Islet of Langerhans (tissue), 1 donor: ENCODE measurements around the gene CACNA1D.

Source experiments
- FAIRE-seq: peaks from one replicate; lab custom pipeline; 2011; peaks lifted over from hg19 to GRCh38; lab: Jason Lieb, UNC

Gene CACNA1D

DNA sequence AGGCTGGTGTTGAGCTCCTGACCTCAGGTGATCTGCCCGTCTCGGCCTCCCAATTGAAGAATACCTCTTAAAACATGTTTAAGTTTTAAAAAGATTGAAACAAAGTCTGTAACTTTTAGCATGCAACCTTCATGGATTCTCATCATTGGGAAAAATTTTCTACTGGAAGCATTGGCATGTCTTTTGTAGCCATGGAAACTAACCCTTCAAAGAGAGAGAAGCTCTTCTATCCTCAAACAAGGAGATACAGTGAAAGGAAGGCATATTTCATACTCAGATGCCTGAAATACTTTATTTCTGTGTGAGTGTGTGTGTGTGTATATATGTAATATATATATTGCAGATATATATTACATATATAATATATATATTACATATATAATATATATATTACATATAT, 196.9 kb downstream of the CACNA1D start:
- FAIRE-seq: no peak

DNA sequence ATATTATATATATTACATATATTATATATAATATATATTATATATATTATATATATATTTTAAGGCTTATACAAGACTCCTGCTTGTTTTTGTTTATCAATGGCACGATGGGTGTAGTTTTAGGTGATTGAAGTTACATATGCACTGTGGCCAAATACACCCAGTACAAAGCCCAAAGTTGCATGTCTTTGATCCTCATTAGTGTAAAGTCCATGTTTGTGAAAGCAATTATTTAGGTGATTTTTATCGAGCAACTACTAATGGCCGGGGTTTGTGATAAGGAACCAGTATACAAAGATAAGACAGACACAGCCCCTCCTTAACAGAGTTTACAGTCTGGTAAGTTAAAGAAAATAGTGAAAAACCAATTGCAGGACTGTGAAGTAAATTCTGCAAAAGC, 197.5 kb downstream of the CACNA1D start:
- FAIRE-seq: no peak

DNA sequence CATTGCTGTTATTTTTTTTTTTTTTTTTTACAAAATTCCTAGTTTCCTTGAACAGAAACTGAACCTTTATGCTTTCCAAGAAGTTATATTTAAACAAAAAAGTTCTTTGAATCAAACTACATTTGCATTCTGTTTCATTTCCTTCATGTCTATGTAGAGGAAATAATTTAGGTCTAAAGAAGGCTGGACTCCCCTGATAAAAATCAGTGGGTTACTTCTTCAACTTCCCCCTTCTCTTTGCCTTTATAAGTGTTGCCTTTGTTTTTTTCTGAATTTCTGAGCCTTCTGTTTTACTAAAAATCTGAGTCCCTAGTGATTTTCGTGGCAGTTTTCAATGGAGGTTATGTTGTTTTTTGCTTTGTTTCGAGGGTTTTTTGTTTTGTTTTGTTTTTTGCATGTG, 199.0 kb downstream of the CACNA1D start:
- FAIRE-seq: no peak

DNA sequence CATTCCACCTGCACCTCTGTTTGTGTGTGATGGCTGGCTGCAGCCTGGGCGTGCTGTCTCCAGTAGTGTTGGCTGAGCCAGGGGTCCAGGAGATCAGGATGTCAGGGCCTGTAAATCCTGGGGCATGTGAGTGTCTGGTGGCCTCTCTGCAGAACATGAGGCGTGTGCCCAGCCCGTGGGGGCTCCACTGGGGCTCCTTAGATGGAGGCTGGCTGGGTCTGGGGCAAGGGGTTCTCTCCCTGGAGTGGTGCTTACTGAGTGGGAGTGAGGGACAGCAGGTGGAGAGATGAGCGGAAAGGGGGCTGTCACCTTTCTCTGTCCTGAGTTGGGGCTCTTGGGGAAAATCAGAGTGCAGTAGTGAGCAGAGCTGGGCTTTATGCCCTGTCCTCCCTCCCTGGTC, 199.6 kb downstream of the CACNA1D start:
- no peak for FAIRE-seq

DNA sequence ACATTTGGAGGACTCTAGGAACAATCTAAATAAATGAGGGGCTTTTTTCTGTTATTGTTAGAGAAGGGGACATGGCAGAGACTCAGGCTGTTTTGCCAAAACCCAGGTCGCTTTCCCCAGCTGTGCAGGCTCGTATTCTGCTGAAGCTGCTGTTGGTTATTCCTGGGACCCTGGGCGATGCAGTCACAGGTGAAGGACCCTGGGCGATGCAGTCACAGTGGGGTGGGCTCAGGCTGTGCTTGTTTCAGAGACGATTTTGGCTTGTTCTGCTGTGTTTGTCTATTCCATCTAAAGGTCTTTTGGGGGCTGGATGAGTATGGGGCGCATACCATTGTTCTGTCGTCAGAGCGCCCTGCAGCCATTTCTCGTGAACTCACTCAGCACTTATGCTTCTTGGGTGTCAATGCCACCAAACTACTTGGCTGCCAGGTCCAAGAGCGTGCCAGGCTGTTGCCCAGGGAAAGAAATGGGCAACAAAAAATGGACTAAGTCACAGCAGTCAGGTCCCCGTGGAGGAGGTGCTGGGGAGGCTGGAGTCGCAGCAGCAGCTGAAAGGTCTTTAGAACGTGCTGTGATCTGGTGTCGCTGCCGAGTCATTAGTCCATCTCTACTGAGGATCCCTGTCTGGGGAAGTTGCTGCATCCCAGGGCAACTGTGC, 200.4 kb downstream of the CACNA1D start:
- no peak for FAIRE-seq

DNA sequence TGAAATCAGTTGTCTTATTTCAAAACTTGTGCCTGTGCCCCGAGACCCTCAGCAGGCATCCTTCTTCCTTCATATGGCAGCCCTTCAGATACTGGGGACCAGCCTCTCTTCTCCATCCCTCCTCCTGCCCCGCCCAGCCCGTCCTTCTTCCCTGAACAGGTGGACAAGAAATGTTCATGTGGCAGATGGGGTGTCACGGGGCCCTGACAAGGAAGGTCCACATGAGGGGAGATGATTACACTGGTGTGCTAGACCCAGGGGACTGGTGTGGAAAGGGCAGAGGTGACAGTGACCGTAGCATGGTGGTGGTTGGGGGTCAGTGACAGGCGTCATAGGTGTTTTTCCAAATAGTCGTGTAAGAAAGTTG, 200.9 kb downstream of the CACNA1D start:
- FAIRE-seq: no peak

DNA sequence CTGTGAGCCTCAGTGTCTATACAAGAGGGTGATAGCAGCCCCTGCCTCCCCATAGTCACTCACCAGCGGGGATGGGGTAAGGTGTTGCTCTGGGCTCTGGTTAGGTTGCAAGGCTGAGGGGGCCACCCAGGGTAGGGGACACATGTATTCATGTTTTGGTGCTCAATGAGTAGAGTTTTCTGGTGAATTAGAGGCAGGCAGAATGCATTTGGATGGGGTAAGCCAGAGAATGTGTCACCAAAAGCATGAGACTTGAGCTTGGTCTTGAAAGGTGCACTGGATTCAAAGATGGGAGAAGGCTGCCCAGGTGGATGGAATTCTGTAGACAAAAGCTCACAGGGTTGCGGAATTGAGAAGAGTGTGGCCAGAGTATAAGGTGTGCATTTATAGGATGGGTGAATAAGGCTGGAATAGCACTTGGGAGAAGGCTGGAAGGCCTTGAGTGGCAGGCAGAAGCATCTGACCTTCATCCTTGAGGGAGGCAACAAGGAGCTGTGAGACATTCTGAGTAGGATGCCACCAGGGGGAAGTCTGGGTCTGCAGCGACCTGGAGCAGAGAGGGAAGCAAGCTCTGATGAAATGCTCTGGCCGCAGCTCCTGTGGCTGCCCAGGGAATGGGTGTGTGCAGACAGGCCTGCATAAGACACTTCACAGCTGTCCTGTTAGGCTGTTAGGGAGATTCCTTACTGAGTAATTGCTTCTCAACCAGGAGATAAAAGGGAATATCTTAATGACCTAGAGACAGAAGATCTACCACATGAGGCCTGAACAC, 202.2 kb downstream of the CACNA1D start:
- FAIRE-seq: no peak

DNA sequence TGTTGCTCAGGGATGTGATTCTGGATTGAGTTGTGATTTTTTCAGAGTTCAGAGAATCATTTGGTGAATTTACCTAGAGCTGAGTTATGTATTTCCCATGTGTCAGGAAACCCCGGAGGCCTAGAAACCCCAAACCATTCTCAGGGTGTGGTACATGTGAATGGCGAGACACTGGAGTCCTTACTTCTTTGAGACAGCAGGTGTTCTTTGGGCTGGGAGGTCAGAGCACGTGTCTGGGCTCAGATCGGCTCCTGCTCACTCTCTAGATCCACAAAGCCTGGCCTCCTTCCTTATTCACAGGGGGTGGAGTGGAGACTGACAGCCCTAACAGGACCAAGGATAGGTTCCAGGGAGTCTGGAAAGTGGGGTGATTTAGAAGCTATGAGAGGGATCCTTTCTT, 206.0 kb downstream of the CACNA1D start:
- no peak for FAIRE-seq

DNA sequence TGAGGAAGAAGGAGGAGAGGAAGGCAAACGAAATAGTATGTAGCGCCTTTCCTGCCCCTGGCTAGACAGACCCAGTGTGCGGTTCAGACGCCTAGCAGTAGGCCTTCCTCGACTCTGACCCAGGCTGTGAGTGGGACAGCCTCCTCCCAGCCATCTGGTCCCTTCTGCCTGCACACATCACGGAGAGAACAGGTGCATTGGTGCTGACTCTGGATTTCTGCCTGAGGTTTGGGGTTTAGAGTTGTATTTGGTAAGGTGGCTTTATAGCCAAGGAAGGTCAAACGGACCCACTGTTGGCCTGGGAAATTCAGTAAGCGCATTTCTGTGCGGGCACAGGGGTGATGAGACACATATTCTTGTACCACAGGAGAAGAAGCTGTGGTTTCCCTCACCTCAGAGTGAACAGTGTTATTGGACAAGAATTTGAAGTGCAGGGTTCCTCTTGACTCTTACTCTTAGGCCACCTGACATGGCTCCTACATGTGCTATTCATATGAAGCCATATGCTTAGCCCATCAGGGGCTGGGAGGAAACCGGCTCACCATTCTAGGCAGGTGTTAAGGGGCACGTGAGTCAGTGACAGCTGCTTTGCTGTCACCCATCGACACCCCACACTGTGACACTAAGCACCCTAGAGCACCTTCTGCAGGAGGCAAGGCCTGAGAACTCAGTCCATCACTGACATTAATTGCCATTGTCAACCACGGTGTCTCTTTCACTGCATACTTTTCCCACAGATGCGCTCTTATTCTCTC, 208.5 kb downstream of the CACNA1D start:
- no peak for FAIRE-seq

DNA sequence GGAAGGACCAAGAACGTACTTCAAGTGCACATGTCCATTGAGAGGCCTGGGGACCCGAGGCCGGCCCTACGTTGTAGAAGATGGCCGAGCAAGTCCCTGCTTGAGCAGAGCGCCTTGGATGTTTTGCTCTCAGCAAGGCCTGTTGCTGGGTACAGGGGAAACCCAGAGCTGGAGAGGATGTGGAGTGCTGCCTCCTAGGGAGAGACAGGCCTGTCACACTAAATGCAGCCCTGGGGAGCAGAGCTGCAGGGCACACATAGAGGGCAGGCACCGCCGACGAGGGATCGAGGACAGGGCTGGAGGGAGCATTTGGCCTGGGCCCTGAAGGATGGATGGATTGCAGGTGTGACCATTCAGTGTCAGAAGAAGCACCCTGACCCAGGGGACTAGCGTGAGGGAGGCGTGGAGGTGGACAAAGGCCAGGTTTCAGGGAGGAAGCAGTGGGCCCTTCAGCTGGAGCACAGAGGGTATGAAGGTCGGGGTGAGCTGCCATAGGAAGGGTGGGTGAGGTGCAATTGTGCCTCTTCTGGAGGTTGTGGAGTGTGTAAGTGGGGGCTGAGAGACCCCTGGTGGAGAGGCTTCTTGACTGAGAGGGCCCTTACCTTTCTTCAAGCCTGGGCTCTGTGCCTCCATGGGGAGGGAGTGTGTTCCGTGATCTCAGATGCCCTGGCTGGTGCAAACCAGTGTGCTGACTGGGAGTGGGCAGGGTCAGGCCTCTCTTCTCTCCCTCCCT, 209.4 kb downstream of the CACNA1D start:
- FAIRE-seq: no peak

DNA sequence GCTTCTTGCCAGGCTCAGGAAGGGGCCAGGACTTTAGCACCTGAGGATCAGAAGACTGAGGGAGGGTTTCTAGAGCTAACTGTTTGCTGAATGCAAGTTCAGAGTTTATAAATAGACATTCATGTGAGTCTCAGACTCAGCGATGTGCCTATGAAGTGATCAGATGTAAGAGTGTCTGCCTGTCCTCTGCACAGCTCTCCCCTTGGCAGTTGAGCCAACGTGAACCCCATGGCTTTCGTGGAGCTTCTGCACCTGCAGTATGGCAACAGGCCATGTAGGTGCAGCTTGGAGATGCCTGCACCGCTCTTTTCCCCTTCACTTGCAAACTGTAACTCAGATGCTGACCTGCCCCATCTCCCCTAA, 209.9 kb downstream of the CACNA1D start:
- no peak for FAIRE-seq

DNA sequence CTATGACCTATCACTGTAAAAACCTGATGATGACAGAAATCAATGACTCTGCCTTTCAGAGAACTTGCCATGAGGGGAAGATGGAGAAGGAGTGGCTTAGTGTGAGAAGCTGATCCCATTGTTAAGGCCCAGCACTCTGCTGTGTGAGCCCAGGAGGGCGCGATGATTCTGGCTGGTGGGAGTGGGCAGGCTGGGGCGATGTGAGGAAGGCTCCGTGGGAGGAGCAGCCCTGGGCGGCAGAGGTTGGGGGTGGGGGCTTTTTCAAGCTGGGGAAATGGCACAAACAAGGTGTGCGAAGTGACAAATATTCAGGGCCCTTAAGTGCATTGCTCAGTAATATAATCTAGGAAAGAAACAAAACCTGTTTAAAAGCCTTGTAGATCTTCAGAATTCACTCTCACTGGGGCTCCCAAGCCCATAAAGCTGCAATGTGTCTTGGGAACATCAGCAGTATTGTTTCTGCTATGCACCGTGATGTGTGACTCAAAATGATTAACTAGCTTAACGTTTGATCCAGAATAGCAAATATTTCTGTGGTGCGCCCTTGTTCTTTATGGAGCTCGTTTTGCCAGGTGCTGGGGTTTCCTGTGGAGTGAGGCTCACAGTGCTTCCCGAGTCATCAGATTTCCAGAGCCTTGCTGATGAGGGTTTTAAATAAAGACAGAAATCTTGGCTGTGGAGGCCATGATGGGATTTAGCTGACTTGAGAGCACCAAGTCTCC, 210.8 kb downstream of the CACNA1D start:
- FAIRE-seq: peak; percentile 95

DNA sequence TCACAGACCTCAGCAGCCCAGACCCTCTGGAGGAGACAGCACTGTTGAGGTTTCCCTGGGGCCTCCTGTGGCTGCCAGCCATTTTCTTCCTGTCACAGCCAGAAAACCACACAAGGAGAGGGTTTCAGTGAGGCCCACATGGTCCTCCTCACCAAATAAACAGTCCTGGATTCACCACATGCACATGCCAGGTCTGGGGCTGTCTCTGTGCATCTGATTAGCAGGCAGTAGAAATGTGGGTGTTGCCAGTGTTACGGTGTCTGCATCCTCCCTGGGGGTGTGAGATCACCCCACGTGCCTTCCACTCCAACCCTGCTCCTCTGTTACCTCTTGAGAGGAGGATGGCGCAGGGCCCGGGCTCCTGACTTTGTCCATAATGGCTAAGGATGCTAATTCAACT, 211.4 kb downstream of the CACNA1D start:
- no peak for FAIRE-seq

DNA sequence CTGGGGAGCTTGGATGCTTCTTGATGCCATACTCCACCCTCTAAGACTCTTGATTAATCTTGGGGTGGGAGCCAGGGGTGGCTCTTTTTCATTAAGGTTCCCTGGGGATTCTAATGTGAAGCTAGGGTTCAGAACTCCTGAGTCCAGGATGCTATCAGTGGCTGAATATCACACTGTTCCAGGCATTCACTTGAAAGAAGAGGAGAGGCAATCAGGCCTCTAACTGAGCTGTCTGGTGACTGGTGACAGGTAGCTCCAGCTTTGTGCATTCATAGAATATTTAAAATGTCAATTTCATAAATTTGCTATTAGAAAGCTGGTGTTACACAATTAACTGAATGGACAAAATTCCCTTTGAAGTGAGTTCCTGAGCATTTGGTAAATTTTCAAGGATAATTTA, 212.8 kb downstream of the CACNA1D start:
- no peak for FAIRE-seq

DNA sequence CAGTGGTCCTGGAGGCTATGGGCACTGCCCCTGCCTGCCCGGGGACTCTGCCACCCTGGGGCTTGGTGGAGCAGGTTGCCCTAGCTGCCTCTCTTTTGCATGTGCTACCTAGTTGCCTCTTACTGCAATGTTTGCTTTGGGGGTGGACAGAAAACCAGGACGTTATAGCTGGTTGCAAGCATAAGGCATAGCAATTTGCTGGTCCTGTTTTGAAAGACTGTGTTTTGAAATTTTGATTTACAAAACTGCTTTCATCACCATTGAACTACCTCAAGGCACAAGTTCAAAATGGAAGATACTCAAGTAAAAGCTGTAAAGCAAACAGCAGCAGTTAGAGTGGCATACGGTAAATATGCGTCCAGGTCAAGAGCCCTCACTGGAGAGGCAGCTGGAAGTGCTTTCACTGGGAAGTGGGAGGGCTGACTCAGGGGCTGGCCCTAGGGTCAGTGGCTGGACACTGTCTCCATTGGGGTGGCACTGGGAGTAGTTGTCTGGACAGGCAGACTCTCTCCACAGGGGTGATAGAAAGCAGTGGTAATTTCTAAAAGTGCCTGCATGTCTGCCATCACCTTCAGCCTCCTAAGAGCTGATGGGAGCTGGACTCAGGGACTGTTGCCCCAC, 213.7 kb downstream of the CACNA1D start:
- FAIRE-seq: peak; percentile 81

DNA sequence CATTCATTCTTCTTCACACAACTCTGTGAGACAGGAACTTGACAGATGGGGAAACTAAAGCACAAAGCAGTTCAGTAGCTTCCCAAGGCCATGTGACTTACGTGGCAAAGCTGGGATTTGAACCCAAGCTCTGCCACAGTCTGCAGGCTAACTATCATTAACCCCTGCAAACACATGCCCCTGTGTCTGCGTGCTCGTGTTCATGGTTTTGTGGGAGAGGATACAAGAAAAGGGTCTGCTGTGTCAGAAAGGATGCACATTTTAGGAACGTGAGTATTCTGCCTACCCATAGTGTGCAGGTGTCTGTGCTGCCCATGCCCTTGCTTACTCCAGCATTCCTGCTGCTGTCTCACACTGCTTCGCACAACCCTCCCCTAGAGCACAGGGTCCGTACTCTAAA, 214.8 kb downstream of the CACNA1D start:
- FAIRE-seq: no peak

DNA sequence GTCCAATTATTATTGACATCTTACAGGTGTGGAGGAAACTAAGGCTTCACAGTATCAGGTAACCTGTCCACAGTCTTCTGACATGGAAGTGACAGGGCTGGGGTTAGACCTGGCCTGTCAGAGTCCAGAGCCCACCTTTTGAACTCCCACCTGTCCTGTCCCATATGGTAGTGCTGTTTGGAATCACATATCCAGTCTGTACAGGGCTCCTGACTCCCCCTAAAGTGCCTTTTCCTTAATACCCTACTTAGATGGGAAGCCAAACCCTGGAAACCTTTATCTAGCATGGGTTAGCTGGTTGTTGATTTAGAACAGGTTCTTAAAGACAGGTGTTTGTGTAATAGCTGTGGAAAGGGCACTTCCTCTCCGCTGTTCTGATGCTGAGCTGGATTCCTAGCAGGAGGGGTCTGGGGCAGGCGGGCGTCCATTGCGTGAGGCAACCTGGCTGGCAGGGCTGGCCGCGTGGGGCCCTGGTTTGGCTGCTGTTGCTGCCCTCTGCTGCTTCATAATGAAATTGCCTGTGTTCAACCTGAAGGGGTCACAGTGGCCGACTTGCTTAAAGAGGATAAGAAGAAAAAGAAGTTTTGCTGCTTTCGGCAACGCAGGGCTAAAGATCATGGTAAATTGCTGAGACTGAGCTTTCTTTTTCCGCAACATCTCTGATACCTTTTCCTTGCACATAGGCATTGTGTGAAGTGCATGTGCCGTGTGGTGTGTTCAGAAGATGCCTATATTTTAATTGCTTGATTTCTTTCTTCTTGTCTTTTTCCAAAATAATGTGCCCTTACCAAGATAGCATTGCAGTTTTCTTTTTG, 215.7 kb downstream of the CACNA1D start:
- peak; percentile 49 for FAIRE-seq

DNA sequence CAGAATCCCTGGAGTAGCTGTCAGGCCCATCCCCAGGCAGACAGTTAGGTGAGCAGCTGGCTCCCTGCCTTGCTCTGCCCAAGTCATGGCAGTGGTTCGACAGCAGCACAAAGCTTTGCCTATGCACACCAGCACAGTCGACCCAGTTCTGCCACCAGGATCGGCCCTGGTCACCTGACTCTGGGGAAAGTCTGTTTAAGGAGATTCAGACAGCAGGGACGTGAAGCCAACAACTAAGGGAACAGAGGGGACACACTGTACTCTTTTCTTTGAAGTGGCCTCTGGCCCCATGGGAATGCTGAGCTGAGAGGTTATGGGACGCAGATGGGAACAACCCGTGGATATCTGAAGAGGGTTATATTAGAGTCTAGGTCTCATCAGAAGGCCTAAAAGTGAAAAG, 217.0 kb downstream of the CACNA1D start:
- FAIRE-seq: no peak

DNA sequence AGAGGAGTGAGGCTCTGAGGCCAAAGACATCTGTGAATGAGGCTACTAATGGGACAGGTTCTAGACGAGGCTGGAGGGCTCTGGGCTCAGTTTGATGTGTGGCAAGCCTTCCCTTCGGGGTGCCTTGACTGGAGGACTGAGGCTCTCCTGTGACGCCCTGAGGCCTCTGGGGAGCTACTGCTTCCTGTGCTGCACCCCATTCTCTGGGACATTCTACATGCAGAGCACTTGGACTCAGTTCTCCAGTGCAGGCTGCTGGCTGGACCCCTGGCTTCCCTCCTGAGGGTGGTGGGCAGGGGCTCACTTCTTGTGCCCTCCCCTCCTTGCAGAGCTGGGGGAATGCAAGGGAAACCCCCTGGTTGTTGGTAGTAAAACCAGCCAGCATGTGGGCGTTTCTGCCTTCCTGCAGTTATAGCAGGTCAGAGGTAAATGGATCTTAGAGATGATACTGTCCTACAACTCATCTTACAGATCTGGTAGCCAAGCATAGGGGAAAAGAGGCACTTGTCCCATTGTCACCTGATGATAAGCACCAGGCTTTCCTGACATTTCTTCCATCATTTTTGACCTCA, 218.5 kb downstream of the CACNA1D start:
- no peak for FAIRE-seq

DNA sequence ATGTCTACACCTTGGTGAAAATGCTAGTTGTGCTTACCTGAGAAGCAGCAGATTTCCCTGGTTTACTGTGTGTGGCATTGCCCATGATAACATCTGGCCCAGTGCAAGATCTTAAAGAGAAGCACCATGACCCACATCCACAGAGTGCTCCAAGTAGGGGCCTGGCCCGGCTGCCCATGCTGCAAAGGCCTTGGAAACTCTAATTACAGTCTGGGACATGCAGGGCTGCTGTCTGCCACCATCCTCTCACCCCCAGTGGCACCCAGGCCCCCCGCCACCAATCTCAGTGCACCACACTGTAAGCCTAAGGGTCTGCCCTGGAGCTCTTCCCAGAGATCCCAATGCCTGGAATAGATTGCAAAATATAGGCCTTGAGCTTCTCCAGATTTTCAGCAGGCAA, 219.2 kb downstream of the CACNA1D start:
- FAIRE-seq: no peak
